HEK293T (cell line): Measurements from ENCODE around the gene MRPS27.

ENCODE experiments used
- CTCF ChIA-PET: fragments of 350-600 bp; formaldehyde crosslinking; extraction: SDS; loops from one replicate; lab custom pipeline; 2021; ENCODE audit warnings: antibody characterized with exemption, inconsistent platforms; lab: Yijun Ruan, JAX
- POLR2A ChIA-PET: fragments of 350-600 bp; formaldehyde crosslinking; extraction: SDS; loops from one replicate; lab custom pipeline; 2020; ENCODE audit warnings: antibody characterized with exemption, inconsistent platforms; lab: Yijun Ruan, JAX
- DNase-seq: peaks from one replicate; pipeline ENCODE4 v3.0.0; 2012; ENCODE audit warnings: mixed read lengths; ENCODE audit errors: extremely low spot score
- CTBP1 ChIP-seq: fragments of 450-650 bp; IDR thresholded peaks from 2 replicates; pipeline ENCODE4 v1.6.1; 2016; ENCODE audit warnings: borderline replicate concordance
- ELF4 ChIP-seq: fragments of 450-650 bp; IDR thresholded peaks from 2 replicates; pipeline ENCODE4 v1.6.1; 2017; ENCODE audit warnings: antibody characterized with exemption
- FOXA1 ChIP-seq: fragments of 450-650 bp; IDR thresholded peaks from 2 replicates; pipeline ENCODE4 v1.6.1; 2016; ENCODE audit warnings: mild to moderate bottlenecking
- FOXK2 ChIP-seq: fragments of 450-650 bp; IDR thresholded peaks from 2 replicates; pipeline ENCODE4 v1.6.1; 2016; ENCODE audit warnings: mild to moderate bottlenecking
- FOXM1 ChIP-seq: fragments of 450-650 bp; IDR thresholded peaks from 2 replicates; pipeline ENCODE4 v1.6.1; 2017; ENCODE audit warnings: mild to moderate bottlenecking, borderline replicate concordance
- HDGF ChIP-seq: fragments of 450-650 bp; IDR thresholded peaks from 2 replicates; pipeline ENCODE4 v1.6.1; 2017; ENCODE audit warnings: antibody characterized with exemption, borderline replicate concordance
- L3MBTL2 ChIP-seq: fragments of 450-650 bp; conservative IDR thresholded peaks from 2 replicates; pipeline ENCODE4 v1.6.1; 2016; ENCODE audit warnings: mild to moderate bottlenecking
- LEF1 ChIP-seq: fragments of 450-650 bp; IDR thresholded peaks from 2 replicates; pipeline ENCODE4 v1.6.1; 2017; ENCODE audit warnings: mild to moderate bottlenecking, borderline replicate concordance
- NFRKB ChIP-seq: fragments of 450-650 bp; IDR thresholded peaks from 2 replicates; pipeline ENCODE4 v1.6.1; 2016; ENCODE audit warnings: mild to moderate bottlenecking, moderate library complexity
- SUZ12 ChIP-seq: fragments of 450-650 bp; IDR thresholded peaks from 2 replicates; pipeline ENCODE4 v1.6.1; 2016; ENCODE audit warnings: mild to moderate bottlenecking
- TARDBP ChIP-seq: fragments of 450-650 bp; IDR thresholded peaks from 2 replicates; pipeline ENCODE4 v1.6.1; 2016
- ZNF384 ChIP-seq: fragments of 450-650 bp; IDR thresholded peaks from 2 replicates; pipeline ENCODE4 v1.6.1; 2016
- TF ChIP-seq, protein P1 (sequence below): fragments of 450-650 bp; IDR thresholded peaks from 2 replicates; pipeline ENCODE4 v1.6.1; 2016

MRPS27 gene

DNA sequence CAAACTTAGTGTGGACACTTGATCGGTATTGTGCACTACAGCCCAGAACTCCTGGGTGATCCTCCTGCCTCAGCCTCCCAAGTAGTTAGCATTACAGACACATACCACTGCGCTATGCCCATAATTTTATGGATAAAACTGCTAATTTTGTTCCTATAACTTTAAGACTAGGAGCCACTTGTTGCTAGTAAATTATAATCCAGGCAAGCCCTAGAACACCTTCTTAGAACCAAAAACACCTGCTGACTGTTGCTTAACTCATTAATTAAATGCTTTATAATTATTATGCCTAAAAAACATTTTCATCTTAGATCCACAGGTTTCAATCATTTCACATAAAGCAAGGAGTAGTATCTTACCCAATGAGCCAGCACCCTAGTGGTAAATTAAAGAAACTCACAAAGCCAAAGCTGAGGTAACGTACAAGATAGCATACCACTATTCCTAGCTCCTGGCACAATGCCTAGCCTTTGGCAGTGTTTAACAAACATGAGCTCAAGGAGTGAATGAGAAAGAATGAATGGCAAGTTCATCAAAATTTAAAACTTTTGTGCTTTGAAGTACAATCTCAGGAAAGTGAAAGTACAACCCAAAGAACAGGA lies 5.4 kb downstream of the MRPS27 start:
- ChIA-PET POLR2A (interaction anchor here (1.4 kb wide), 1 partner anchor 10 kb away, joined by 4 read pairs; no protein-coding TSS in a partner anchor), CTCF (no interaction called here)
- DNase-seq, result no peak
- TF ChIP-seq CTBP1, result no peak
- TF ChIP-seq FOXA1, result no peak
- TF ChIP-seq FOXK2, result no peak
- no peak for TF ChIP-seq ELF4
- TF ChIP-seq ZNF384, result no peak
- TF ChIP-seq LEF1, result no peak
- no peak for TF ChIP-seq TARDBP
- TF ChIP-seq FOXM1, result no peak

DNA sequence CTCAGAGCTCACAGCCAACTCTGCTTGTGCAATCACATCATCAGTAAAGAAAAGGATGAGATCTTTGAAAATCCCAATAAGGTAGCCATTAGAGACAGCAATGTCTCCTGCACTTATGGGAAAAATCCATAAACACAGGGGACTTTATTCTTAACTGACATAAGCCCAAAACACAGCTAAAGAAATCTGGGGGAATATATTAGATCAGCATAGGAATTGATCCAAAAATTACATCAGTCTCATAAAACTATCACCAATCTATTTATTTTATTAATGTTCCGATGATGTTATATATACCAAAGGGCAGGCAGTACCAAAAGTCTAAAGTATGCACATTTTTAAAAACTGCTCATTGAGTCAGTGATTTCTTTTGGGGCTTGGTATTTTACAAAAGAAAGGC lies 6.9 kb downstream of the MRPS27 start:
- TF ChIP-seq CTBP1, result no peak
- ChIA-PET POLR2A (no interaction called here), CTCF (no interaction called here)
- DNase-seq, result no peak

DNA sequence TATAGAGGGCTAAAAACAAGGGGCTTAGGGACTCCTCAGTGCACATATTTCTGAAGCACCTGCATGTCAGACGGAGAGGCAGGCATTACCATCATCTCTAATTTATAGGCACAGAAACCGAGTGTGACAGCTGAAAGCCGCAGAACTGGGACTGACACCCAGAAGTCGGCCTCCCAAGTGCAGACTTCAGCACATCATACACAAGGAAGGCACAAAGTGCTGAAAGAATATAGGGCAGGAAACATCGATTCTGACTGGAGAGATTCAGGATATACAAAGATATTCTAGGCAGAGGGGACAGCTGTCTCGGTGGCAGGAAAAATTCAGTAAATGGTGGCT lies 11.2 kb downstream of the MRPS27 start:
- ChIA-PET CTCF (interaction anchor here (0.5 to 1.4 kb wide), 5 partner anchors 9 to 526 kb away, joined by 3 to 6 read pairs (median 4); no protein-coding TSS in a partner anchor), POLR2A (interaction anchor here (1.4 to 2.4 kb wide), 5 partner anchors 9 to 201 kb away, joined by 3 to 15 read pairs (median 7); partner anchors contain the start of genes MRPS27 and PTCD2)
- TF ChIP-seq FOXA1, result no peak
- no peak for TF ChIP-seq L3MBTL2
- TF ChIP-seq, protein P1, sequence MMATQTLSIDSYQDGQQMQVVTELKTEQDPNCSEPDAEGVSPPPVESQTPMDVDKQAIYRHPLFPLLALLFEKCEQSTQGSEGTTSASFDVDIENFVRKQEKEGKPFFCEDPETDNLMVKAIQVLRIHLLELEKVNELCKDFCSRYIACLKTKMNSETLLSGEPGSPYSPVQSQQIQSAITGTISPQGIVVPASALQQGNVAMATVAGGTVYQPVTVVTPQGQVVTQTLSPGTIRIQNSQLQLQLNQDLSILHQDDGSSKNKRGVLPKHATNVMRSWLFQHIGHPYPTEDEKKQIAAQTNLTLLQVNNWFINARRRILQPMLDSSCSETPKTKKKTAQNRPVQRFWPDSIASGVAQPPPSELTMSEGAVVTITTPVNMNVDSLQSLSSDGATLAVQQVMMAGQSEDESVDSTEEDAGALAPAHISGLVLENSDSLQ, result peak; percentile 24; the same call in 1 of the 2 replicates
- TF ChIP-seq FOXK2, result no peak
- DNase-seq, result no peak

DNA sequence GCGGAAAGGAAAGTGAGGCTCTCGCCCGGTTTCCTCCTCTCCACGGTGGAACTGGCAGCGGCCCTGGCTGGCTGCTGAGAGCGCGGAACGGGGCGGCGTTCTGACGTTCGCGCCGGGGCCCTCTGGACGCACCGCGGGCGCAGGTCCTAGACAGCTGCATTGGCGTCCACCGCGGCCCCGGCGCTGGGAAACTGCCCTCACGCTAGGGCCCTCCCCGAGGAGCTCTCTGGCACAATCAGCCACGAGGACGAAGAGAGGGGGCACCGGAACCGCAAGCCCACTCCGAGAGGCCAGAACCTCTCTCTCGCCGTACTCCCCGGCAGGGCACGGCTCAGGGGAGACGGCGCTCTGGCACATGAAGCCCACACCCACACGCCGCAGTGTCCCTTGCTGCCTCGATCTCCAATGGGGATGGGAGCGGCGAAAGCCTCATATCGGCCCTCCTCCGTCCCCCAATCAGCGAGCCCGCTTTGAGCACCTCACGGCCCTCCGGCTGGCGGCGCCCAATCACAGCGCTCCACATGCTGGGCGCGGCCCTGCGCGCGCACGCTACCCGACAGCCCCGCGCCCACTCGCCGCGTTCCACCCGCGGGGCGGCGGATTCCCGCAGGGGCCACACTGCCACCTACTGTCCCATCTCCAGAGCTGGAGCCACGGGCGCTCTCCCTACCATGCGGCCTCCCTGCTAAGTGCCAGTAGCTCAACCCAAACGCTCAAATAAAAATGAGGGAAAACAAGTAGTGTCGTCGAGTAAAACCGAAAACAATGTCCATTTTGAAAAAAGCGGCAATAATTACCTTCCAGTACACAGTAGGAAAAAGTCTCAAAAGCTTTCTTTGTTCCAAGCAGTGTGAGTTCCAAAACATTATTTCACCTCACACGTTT lies 11.8 kb downstream of the MRPS27 start:
- ChIA-PET POLR2A (interaction anchor here (0.6 to 2.4 kb wide), 6 partner anchors 10 to 200 kb away, joined by 3 to 15 read pairs (median 6); partner anchors contain the start of genes MRPS27 and PTCD2), CTCF (interaction anchor here (0.5 to 1.4 kb wide), 5 partner anchors 9 to 525 kb away, joined by 3 to 6 read pairs (median 4); no protein-coding TSS in a partner anchor)
- DNase-seq, result peak; percentile 92
- TF ChIP-seq L3MBTL2, result peak; percentile 91
- TF ChIP-seq, protein P1, result no peak
- no peak for TF ChIP-seq NFRKB
- TF ChIP-seq FOXA1, result no peak
- peak; percentile 86; the same call in 1 of the 2 replicates for TF ChIP-seq TARDBP

DNA sequence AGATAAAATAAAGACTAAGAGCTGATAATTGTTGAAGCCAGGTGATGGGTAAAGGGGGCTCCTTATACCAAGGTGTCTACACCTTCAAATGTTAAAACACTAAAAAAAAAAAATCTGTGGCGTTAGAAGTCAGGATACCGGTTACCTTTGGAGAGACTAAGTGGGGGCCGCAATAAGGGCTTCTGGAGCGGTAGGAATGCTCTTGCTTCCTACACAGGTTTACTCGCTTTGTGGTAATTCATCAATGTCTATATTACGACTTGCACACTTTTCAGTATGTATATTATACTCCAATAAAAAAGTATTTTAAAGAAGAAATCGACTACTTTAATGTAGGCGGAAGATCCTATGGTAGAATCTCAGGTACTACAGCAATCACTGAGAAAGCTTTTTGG lies 12.5 kb downstream of the MRPS27 start:
- ChIA-PET POLR2A (interaction anchor here (0.6 to 2.4 kb wide), 6 partner anchors 11 to 199 kb away, joined by 3 to 15 read pairs (median 6); partner anchors contain the start of genes MRPS27 and PTCD2), CTCF (interaction anchor here (1.3 to 1.4 kb wide), 2 partner anchors 8 to 525 kb away, joined by 4 read pairs; no protein-coding TSS in a partner anchor)
- no peak for DNase-seq
- TF ChIP-seq ELF4 (no peak), L3MBTL2 (no peak), TARDBP (no peak), CTBP1 (no peak), LEF1 (no peak), HDGF (no peak), ZNF384 (no peak)
- TF ChIP-seq, protein P1, result peak; percentile 30; the same call in 1 of the 2 replicates

DNA sequence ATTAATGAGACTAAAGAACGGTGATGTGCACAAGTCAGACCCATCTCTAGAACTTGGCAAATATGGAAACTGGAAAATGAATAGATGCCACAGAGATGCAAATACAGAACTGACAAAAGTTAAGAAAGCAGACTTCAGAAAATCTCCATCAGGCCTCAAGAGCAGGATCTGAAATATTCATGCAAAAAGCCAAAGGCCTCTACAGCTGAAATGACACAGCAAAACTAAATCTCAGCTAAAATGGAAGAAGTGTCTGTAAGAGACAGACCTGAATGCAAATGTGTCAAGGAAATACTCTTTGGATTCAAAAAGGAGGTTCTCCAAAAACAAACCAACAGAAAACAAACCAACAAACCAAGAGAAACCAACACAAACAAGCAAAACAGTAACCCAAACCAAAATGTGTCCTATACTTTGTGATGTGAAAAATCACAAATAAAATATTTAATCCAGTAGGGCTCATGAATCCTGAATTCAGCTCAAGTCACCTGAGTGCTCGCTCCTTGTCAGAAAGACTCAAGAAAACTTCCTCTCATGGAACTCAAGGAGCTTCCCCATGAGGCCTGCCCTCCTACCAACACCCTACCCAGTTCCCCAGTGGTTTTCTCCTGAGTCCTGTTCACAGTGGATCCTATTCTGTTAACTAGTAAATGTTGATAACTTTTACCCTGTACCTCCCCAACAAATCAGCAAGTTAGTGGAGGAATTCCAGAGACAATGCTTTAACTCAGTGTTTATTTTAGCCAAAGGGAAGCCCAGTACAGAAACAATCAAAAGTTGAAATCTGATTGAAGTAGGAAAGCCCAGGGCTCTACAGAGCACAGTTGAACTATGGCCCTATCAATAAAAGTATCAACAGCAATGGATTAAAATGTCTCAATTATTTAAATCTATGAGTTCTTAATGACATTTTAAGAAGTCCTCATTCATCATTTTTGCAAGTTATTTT lies 14.6 kb downstream of the MRPS27 start:
- POLR2A ChIA-PET, result interaction anchor here (1.6 to 2.0 kb wide), 2 partner anchors 10 to 15 kb away, joined by 4 read pairs; partner anchors contain the start of genes MRPS27 and PTCD2
- TF ChIP-seq SUZ12 (no peak), HDGF (no peak)
- TF ChIP-seq, protein P1, result peak; percentile 55
- DNase-seq, result no peak
- CTCF ChIA-PET, result interaction anchor here (1.6 kb wide), 1 partner anchor 59 kb away, joined by 4 read pairs; no protein-coding TSS in a partner anchor
